ENCODE results near the gene TNFRSF4. TPM values are rescaled to one million over a fixed set of nuclear protein-coding genes. Genes with fewer than 3 reads are reported as not detected.

The TNFRSF4 gene
- total and polyA plus RNA-seq, 9 of the 15 experiments (the other 6 are each of a cell fraction or from before 2014, with no cell fraction given): 0.07 to 0.44 (median 0.19) TPM; not detected in 5

DNA sequence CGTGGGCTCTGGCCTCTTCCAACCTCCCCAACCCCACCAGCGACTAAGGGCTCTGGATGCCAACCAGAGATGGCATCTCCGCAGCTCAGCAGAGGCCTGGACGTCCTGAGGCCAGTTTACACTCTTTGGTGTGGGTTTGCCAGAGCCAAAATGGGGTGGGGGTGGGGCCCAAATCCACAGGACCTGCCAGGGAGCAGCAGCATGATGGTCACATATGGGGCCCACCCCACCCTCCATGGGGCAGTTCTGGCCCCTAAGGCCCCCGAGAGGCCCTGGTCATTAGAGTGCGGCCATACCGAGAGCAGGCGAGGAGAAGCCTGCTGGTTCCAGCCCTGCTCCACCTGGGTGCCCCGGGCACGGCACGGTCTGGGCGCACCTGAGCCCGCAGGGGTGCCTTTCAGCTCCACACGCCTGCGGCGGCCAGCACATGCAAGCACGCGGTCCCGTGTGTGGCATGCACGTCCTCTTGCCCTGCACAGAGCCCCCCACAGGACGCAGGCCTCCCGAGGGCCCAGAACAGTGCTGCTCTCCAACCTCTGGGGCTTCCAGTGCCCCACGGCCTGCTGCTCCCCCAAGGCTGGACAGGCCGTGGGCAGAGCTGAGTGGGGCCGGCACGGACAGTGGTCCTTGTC lies 27.8 kb upstream of the TNFRSF4 start:
- intact Hi-C loops (cut with micrococcal nuclease): no loop called here
- ATAC-seq (no peak), FAIRE-seq (no peak), DNase-seq (ENCODE audit: extremely low read depth in 1 of 4, low spot score in 3 of 4) (no peak)
- Histone ChIP-seq H3K4me3 (no peak overlapping the region), H3K79me2 (ENCODE audit: control insufficient read depth, insufficient read depth, low read length) (no peaks in the 10 kb centered on the region), H3K27ac (ENCODE audit: extremely low read depth, low read depth, low read length) (no peak overlapping the region), H3K36me3 (ENCODE audit: control insufficient read depth, insufficient read depth, low read length) (no peaks in the 10 kb centered on the region), H3K9me1 (ENCODE audit: control insufficient read depth, insufficient read depth, low read length) (no peaks in the 10 kb centered on the region), H4K20me1 (replicated peaks; ENCODE audit: control insufficient read depth, insufficient read depth, low read length) (no peaks in the 10 kb centered on the region), H3K9ac (ENCODE audit: insufficient read depth in 1 of 2, low read depth in 2 of 2, low read length in 2 of 2) (peak overlapping the region in 1 of 2 experiments; percentile 13; a peak in 1 of 4 replicates), H2AFZ (ENCODE audit: low read depth, low read length) (no peak overlapping the region), H3K4me2 (ENCODE audit: insufficient read depth, low read length) (no peak overlapping the region), H3K4me1 (replicated peaks in 1 of 2; ENCODE audit: control insufficient read depth in 2 of 2, insufficient read depth in 2 of 2, low read length in 2 of 2) (peaks cover 0 to 91% of the 10 kb centered on the region in 2 experiments; a peak in 3 of 5 replicates), H3K27me3 (ENCODE audit: control insufficient read depth in 2 of 2, insufficient read depth in 2 of 2, low read length in 2 of 2) (no peaks in the 10 kb centered on the region), H3K9me3 (replicated peaks; ENCODE audit: control insufficient read depth, insufficient read depth, low read depth, low read length) (no peaks in the 10 kb centered on the region)
- BruUV-seq (replicated peaks): no TSS peak
- no peak for TF ChIP-seq FOXP1 (CRISPR knock-in tag; IDR thresholded peaks at IDR 0.05)
- TF ChIP-seq HNRNPL (IDR thresholded peaks at IDR 0.05; ENCODE audit: low read depth, low read length): peak; percentile 72
- in situ Hi-C loops (cut with MboI): no loop called here
- CTCF ChIA-PET (ENCODE audit: low intra/inter-chr PET ratio): no interaction called here
- POLR2A ChIA-PET: interaction anchor here (0.7 to 1.2 kb wide), 2 partner anchors 10 to 12 kb away, joined by 3 to 4 read pairs; partner anchors contain the start of genes B3GALT6 and SDF4
- WGBS (ENCODE audit: insufficient coverage, low coverage, missing lambda C conversion rate): 66% methylated on average over 18 of the region's 26 CpGs

DNA sequence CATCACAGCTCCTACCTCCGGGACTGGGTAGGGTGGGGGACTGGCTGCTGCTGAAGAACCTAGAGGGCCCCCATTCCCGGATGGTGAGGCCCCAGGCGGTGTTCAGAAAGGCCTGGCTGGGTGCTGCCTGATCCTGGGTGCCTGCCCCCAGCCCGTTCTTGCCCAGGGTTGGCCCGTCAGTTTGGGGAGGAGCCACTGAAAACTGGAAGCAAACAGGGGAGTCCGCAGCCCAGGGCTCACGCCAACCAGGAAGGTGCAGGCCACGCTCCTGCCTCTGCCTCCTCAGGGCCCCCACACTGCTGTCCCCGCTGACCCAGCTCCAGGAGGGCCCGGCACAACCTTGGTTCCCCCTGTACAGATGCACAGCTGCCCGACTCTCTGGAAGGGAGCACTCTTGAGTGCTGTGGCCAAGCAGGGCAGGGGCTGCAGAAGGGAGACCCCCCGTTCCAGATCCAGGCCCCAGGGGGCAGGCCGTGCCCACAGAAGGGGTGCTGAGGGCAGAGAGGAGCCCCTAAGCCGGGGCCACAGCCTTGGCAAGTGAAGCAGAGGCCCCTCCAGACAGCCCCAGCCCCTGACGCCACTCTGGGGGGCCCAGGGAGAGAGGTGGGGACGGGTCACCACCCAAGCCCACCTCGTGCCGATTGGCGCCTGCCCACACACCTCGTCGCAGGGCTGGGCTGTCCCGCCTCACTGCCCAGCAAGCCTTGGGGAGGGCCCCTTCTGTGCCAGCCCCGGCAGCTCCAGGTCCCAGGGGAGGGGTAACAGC lies 27.1 kb upstream of the TNFRSF4 start:
- POLR2A ChIA-PET: interaction anchor here (1.2 kb wide), 1 partner anchor 12 kb away, joined by 3 read pairs; no protein-coding TSS in a partner anchor

More for the DNA sequence above, 27.1 kb upstream of the TNFRSF4 start:
- no peak overlapping the region; a peak in 1 of 4 replicates for H3K9ac ChIP-seq (ENCODE audit: insufficient read depth in 1 of 2, low read depth in 2 of 2, low read length in 2 of 2)
- no peaks in the 10 kb centered on the region for H3K27me3 ChIP-seq (ENCODE audit: control insufficient read depth in 2 of 2, insufficient read depth in 2 of 2, low read length in 2 of 2)
- H3K4me2 ChIP-seq (ENCODE audit: insufficient read depth, low read length): no peak overlapping the region
- no peaks in the 10 kb centered on the region for H3K36me3 ChIP-seq (ENCODE audit: control insufficient read depth, insufficient read depth, low read length)
- H3K79me2 ChIP-seq (ENCODE audit: control insufficient read depth, insufficient read depth, low read length): no peaks in the 10 kb centered on the region
- ATAC-seq (no peak), FAIRE-seq (no peak), DNase-seq (ENCODE audit: extremely low read depth in 1 of 4, low spot score in 3 of 4) (peak in 2 of 4 experiments; percentile 44 to 45)
- no peak overlapping the region for H3K27ac ChIP-seq (ENCODE audit: extremely low read depth, low read depth, low read length)
- H4K20me1 ChIP-seq (replicated peaks; ENCODE audit: control insufficient read depth, insufficient read depth, low read length): no peaks in the 10 kb centered on the region
- H3K9me1 ChIP-seq (ENCODE audit: control insufficient read depth, insufficient read depth, low read length): no peaks in the 10 kb centered on the region
- BruUV-seq (replicated peaks): no TSS peak
- no peaks in the 10 kb centered on the region for H3K9me3 ChIP-seq (replicated peaks; ENCODE audit: control insufficient read depth, insufficient read depth, low read depth, low read length)
- intact Hi-C loops (cut with micrococcal nuclease) (no loop called here), in situ Hi-C loops (cut with MboI) (no loop called here)
- H2AFZ ChIP-seq (ENCODE audit: low read depth, low read length): no peak overlapping the region
- H3K4me1 ChIP-seq (replicated peaks in 1 of 2; ENCODE audit: control insufficient read depth in 2 of 2, insufficient read depth in 2 of 2, low read length in 2 of 2): peaks cover 0 to 91% of the 10 kb centered on the region in 2 experiments; a peak in 3 of 5 replicates
- TF ChIP-seq POLR2G (IDR thresholded peaks at IDR 0.05; ENCODE audit: low read depth, low read length): peak; percentile 63
- no peak for TF ChIP-seq PHF20 (IDR thresholded peaks at IDR 0.05; ENCODE audit: partially characterized antibody)
- H3K4me3 ChIP-seq: no peak overlapping the region
- WGBS (ENCODE audit: insufficient coverage, low coverage, missing lambda C conversion rate): 57% methylated on average over 22 of the region's 23 CpGs
- CTCF ChIA-PET (ENCODE audit: low intra/inter-chr PET ratio): no interaction called here

Data from K562 (cell line).